Measurements from ENCODE around the gene PPP2R2D.

PPP2R2D gene

GRCh38 chr10:131954356-131954965 is 53.7 kb downstream of the PPP2R2D start:
- DNase-seq = no peak

- DNase-seq = no peak
These were observed 55.0 kb downstream of the PPP2R2D start for GRCh38 chr10:131955591-131956340.

- DNase-seq = no peak
These were observed 59.0 kb downstream of the PPP2R2D start for GRCh38 chr10:131959841-131960240.

- DNase-seq = peak; percentile 22
These were observed 59.8 kb downstream of the PPP2R2D start for GRCh38 chr10:131960631-131961046.

GRCh38 chr10:131961047-131961776 is 60.4 kb downstream of the PPP2R2D start:
- DNase-seq = no peak

- peak; percentile 77 for DNase-seq
These were observed 61.2 kb downstream of the PPP2R2D start for GRCh38 chr10:131961777-131962662.

- DNase-seq = no peak
These were observed 62.5 kb downstream of the PPP2R2D start for GRCh38 chr10:131963350-131963749.

GRCh38 chr10:131963811-131964210 is 63.0 kb downstream of the PPP2R2D start:
- DNase-seq = no peak

- peak; percentile 21 for DNase-seq
These were observed 63.5 kb downstream of the PPP2R2D start for GRCh38 chr10:131964298-131964697.

GRCh38 chr10:131968949-131969348 is 68.1 kb downstream of the PPP2R2D start:
- no peak for DNase-seq

- DNase-seq = no peak
These were observed 70.1 kb downstream of the PPP2R2D start for GRCh38 chr10:131970946-131971345.

GRCh38 chr10:131971591-131971990 is 70.8 kb downstream of the PPP2R2D start:
- no peak for DNase-seq

- DNase-seq = peak; percentile 83
These were observed 71.8 kb downstream of the PPP2R2D start for GRCh38 chr10:131972474-131973071.

- peak; percentile 82 for DNase-seq
These were observed 72.5 kb downstream of the PPP2R2D start for GRCh38 chr10:131973160-131973951.

GRCh38 chr10:131974034-131974817 is 73.4 kb downstream of the PPP2R2D start:
- no peak for DNase-seq

GRCh38 chr10:131975003-131975402 is 74.2 kb downstream of the PPP2R2D start:
- no peak for DNase-seq

GRCh38 chr10:131975796-131976195 is 75.0 kb downstream of the PPP2R2D start:
- DNase-seq = no peak

- peak; percentile 16 for DNase-seq
These were observed 76.7 kb downstream of the PPP2R2D start for GRCh38 chr10:131977323-131978096.

GRCh38 chr10:131978366-131978765 is 77.6 kb downstream of the PPP2R2D start:
- no peak for DNase-seq

- no peak for DNase-seq
These were observed 78.0 kb downstream of the PPP2R2D start for GRCh38 chr10:131978851-131979250.

All from DMS53 (cell line).